ENCODE results near the gene DDI2.

DNA sequence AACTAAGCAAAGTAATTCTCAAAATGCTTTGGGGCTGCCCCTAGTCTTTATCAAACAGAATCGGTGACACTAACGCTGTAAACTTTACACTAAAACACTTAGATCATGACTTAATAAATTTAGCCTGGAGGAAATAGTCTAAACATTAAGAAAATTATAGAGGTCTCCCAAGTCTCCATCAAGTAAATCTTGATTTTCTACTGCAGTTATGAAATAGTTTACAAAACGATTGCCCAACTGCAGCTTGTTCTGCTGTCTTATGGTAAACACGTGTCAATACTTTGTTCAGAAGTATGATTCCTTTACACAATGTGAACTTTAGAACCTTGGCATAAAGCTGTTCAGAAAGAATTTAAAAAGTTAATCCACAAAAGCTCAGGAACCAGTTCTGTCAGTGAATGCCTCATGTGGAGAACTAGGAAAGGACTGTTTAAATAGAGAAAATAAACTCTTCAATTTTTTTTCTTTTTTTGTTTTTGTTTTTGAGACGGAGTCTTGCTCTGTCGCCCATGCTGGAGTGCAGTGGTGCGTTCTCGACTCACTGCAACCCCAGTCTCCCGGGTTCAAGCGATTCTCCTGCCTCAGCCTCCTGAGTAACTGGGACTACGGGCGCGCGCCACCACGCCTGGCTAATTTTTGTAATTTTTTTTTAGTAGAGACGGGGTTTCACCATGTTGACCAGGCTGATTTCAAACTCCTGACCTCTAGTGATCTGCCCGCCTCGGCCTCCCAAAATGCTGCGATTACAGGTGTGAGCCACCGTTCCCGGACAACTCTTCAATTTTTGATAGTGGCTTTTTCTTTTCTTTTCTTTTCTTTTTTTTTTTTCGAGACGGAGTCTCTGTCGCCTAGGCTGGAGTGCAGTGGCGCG is 1.6 kb downstream of the DDI2 start:
- TF ChIP-seq, protein P1, sequence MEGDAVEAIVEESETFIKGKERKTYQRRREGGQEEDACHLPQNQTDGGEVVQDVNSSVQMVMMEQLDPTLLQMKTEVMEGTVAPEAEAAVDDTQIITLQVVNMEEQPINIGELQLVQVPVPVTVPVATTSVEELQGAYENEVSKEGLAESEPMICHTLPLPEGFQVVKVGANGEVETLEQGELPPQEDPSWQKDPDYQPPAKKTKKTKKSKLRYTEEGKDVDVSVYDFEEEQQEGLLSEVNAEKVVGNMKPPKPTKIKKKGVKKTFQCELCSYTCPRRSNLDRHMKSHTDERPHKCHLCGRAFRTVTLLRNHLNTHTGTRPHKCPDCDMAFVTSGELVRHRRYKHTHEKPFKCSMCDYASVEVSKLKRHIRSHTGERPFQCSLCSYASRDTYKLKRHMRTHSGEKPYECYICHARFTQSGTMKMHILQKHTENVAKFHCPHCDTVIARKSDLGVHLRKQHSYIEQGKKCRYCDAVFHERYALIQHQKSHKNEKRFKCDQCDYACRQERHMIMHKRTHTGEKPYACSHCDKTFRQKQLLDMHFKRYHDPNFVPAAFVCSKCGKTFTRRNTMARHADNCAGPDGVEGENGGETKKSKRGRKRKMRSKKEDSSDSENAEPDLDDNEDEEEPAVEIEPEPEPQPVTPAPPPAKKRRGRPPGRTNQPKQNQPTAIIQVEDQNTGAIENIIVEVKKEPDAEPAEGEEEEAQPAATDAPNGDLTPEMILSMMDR (IDR thresholded peaks at IDR 0.05; ENCODE audit: poor library complexity, severe bottlenecking): no peak
- no peak for TF ChIP-seq POLR2AphosphoS5 (IDR thresholded peaks at IDR 0.05)
- TF ChIP-seq EP300 (conservative IDR thresholded peaks at IDR 0.05; ENCODE audit: poor library complexity, severe bottlenecking): no peak
- TF ChIP-seq EZH2 (IDR thresholded peaks at IDR 0.05; ENCODE audit: borderline replicate concordance, insufficient read depth, low read length, poor library complexity, severe bottlenecking): no peak

Data from neural cell (in vitro differentiated cells).